ENCODE data around the gene FNIP2.
A peak's percentile ranks its signal among the peaks of the same experiment; 100 is the strongest.

FNIP2 gene

DNA sequence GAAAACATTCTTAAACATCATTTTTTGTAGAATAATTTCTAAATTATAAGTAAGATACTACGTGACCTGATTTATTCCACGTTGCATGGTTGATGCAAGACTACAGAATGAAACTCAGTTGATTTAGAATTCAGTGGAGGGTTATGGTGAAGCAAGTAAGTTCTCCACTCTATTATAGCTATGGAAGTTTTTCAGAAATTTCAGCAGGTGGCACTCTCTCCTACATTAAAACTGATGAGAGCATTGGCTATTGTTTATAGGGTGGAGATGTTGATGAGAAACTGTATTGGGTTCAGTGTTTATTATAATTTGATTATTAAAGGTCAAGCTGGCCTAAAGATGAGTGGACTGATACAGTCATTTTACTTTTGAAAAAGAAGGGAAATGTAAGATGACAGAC, 88.0 kb downstream of the FNIP2 start:
- TF ChIP-seq, protein P1, sequence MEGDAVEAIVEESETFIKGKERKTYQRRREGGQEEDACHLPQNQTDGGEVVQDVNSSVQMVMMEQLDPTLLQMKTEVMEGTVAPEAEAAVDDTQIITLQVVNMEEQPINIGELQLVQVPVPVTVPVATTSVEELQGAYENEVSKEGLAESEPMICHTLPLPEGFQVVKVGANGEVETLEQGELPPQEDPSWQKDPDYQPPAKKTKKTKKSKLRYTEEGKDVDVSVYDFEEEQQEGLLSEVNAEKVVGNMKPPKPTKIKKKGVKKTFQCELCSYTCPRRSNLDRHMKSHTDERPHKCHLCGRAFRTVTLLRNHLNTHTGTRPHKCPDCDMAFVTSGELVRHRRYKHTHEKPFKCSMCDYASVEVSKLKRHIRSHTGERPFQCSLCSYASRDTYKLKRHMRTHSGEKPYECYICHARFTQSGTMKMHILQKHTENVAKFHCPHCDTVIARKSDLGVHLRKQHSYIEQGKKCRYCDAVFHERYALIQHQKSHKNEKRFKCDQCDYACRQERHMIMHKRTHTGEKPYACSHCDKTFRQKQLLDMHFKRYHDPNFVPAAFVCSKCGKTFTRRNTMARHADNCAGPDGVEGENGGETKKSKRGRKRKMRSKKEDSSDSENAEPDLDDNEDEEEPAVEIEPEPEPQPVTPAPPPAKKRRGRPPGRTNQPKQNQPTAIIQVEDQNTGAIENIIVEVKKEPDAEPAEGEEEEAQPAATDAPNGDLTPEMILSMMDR (IDR thresholded peaks at IDR 0.05): peak; percentile 69
- Histone ChIP-seq H3K36me3 (peaks cover 4% of the 10 kb centered on the region), H3K27me3 (no peaks in the 10 kb centered on the region), H3K4me1 (ENCODE audit: control insufficient read depth in 1 of 2, insufficient read depth in 1 of 2, low read depth in 1 of 2, low read length in 1 of 2) (no peaks in the 10 kb centered on the region), H3K4me3 (ENCODE audit: low read depth in 1 of 2, low read length in 1 of 2) (no peak overlapping the region), H3K27ac (no peak overlapping the region), H3K9me3 (no peaks in the 10 kb centered on the region)

- Histone ChIP-seq H3K9me3 (no peaks in the 10 kb centered on the region), H3K36me3 (peaks cover 4% of the 10 kb centered on the region), H3K4me1 (ENCODE audit: control insufficient read depth in 1 of 2, insufficient read depth in 1 of 2, low read depth in 1 of 2, low read length in 1 of 2) (no peaks in the 10 kb centered on the region), H3K4me3 (ENCODE audit: low read depth in 1 of 2, low read length in 1 of 2) (no peak overlapping the region), H3K27ac (peak overlapping the region; percentile 59), H3K27me3 (no peaks in the 10 kb centered on the region)
- TF ChIP-seq, protein P1 (IDR thresholded peaks at IDR 0.05): no peak
Observed at GRCh38 chr4:158857951-158858350, 89.1 kb downstream of the FNIP2 start.

DNA sequence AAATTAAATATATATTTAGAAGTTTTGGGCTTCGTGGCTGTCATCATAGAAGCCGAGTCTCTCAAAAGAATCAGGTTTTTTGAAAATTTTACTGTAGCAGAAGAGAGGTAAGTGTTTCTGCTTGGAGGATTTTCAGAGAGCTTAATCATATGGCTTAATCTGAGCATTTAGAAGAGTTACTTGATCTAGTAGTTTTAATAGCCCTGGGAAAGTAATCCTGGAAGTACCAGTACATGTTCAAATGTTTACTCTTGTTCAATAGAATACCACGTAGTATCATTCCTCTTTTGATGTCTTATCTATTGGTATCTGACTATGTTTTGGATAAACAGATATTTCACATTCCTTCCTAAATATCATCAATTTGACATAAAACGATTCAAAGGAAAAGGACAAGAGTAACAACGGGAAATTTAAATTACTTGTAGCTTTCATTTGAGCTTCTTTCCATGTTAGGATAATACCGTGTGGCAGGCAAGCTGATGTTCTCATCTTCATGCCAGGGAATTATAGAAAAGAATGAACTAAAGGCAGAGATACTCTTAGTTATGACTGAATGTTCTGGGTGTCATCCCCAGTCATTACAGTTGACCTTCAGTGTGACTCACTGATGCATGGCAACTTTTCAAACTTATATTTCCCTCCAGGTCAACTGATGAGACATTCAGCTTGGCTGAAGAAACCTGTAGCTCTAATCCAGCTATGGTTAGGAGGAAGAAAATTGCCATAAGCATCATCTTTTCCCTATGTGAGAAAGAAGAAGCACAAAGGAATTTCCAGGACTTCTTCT, 89.8 kb downstream of the FNIP2 start:
- H3K4me3 ChIP-seq (ENCODE audit: low read depth in 1 of 2, low read length in 1 of 2): no peak overlapping the region
- TF ChIP-seq, protein P1 (IDR thresholded peaks at IDR 0.05): no peak
- peak overlapping the region; percentile 59 for H3K27ac ChIP-seq
- H3K4me1 ChIP-seq (ENCODE audit: control insufficient read depth in 1 of 2, insufficient read depth in 1 of 2, low read depth in 1 of 2, low read length in 1 of 2): no peaks in the 10 kb centered on the region
- H3K27me3 ChIP-seq: no peaks in the 10 kb centered on the region
- H3K9me3 ChIP-seq: no peaks in the 10 kb centered on the region
- H3K36me3 ChIP-seq: peaks cover 4% of the 10 kb centered on the region

DNA sequence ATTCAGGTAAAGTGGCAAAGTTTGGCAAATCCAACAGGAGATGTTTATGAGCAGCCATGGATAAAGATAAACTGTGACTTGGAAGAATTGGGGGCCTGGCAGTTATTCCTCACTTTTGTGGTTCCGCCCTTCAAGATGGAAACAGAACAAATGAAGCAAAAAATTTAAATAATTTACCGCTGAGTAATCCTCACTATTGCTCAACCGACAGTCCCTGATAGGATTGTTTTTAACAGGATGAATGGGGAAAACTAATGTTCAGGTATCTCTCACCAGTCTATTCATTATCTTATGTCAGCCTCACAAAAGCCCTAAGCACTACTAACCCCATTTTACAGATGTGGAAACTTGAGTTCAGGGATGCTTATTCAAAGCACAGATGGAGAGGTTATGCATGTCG, 90.8 kb downstream of the FNIP2 start:
- H3K4me3 ChIP-seq (ENCODE audit: low read depth in 1 of 2, low read length in 1 of 2): no peak overlapping the region
- peaks cover 4% of the 10 kb centered on the region for H3K36me3 ChIP-seq
- H3K9me3 ChIP-seq: no peaks in the 10 kb centered on the region
- no peaks in the 10 kb centered on the region for H3K4me1 ChIP-seq (ENCODE audit: control insufficient read depth in 1 of 2, insufficient read depth in 1 of 2, low read depth in 1 of 2, low read length in 1 of 2)
- TF ChIP-seq, protein P1 (IDR thresholded peaks at IDR 0.05): no peak
- no peak overlapping the region for H3K27ac ChIP-seq
- no peaks in the 10 kb centered on the region for H3K27me3 ChIP-seq

- no peaks in the 10 kb centered on the region for H3K4me1 ChIP-seq (ENCODE audit: control insufficient read depth in 1 of 2, insufficient read depth in 1 of 2, low read depth in 1 of 2, low read length in 1 of 2)
- H3K4me3 ChIP-seq (ENCODE audit: low read depth in 1 of 2, low read length in 1 of 2): no peak overlapping the region
Observed at GRCh38 chr4:158860856-158861255, 92.0 kb downstream of the FNIP2 start.

More at GRCh38 chr4:158860856-158861255, 92.0 kb downstream of the FNIP2 start:
- Histone ChIP-seq H3K27me3 (no peaks in the 10 kb centered on the region), H3K9me3 (no peaks in the 10 kb centered on the region), H3K27ac (no peak overlapping the region), H3K36me3 (peaks cover 4% of the 10 kb centered on the region)
- TF ChIP-seq, protein P1 (IDR thresholded peaks at IDR 0.05): no peak

Measured in neutrophil (primary cell).